IPS DF 4.7 (cell line): ENCODE data around the gene ST6GALNAC4.
"Not testable (repeated sequence)": the region's sequence is repeated elsewhere in the genome, so short reads cannot be mapped to it uniquely, and the experiment has no call there.

Experiments used
- DNase-seq: peaks from one replicate; pipeline ENCODE4 v3.0.0-alpha.2; 2013; ENCODE audit warnings: low spot score; ENCODE audit errors: extremely low read depth

The ST6GALNAC4 gene

GRCh38 chr9:127886401-127886972, 30.4 kb downstream of the ST6GALNAC4 start:
- DNase-seq = no peak

DNA sequence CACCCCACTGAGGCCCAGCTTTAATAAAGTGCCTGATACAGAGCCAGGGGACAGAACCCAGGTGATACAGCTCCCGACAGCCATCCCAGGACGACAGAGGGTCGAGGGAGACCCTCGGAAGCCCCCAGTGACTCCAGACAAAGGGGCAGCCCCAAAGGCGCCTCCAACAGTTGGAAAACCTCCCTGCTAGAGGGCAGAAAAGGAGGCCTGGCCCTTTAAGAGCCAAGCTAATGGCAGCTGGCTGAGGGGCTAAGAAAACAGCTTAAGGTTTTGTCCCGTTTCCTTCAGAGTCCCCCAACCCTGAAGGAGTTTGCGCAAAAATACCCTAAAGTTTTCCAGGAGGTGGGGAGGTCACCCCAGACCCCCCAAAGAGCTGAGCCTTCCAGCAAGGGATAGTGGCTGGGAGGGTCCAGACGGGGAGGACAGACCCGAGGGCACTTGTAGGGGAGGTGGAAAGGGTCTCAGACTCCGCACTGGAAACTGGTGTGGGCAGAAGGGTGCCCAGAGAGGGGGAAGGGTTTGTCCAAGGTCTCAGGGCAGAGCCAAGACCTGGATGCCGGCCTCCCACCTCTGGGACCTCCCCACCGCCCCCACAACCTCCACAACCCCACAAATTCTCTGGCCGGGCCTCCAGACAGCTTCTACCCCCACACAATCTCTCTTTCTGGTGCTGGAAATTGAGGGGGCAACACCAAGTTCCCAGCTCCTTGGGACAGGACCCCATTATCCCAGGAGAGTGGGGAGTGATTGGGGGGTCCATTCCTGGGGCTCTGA, 31.1 kb downstream of the ST6GALNAC4 start:
- DNase-seq = no peak

GRCh38 chr9:127884976-127885490, 31.8 kb downstream of the ST6GALNAC4 start:
- no peak for DNase-seq

GRCh38 chr9:127884427-127884911, 32.4 kb downstream of the ST6GALNAC4 start:
- DNase-seq = no peak

DNA sequence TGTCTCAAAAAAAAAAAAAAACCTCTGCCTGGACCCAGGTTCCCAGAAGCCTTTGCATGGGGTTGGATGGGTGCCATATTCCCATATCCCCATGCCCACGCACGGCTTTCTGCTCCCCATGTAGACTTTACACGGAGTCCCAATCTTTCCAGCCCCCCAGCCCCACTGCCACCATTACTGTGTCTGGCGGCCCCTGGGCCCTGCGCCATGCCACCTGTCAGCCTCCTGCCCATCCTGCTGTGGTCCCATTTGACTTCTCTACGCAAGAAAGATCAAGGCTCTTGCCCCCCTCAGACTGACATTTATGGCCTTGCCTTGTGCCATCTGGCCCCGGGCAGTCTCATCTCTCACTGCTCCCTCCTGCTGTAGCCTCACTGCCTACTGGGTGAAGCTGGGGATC, 32.9 kb downstream of the ST6GALNAC4 start:
- no peak for DNase-seq

GRCh38 chr9:127881715-127882114, 35.1 kb downstream of the ST6GALNAC4 start:
- not testable (repeated sequence) for DNase-seq

DNA sequence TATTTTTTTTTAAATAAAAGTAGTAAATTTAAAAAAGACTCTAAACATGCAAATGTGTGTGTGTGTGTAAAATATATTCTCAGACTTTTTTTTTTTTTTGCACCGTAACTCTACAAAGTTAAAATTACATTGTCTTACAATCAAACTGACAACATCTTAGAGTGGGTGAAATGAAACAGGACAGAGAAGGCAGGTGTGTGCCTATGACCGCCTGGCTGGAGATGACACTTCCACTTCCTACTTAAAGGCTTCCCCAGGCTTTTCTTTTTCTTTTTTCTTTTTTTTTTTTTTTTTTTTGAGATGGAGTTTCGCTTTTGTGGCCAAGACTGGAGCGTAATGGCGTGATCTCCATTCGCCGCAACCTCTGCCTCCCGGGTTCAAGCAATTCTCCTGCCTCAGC, 36.7 kb downstream of the ST6GALNAC4 start:
- no peak for DNase-seq

DNA sequence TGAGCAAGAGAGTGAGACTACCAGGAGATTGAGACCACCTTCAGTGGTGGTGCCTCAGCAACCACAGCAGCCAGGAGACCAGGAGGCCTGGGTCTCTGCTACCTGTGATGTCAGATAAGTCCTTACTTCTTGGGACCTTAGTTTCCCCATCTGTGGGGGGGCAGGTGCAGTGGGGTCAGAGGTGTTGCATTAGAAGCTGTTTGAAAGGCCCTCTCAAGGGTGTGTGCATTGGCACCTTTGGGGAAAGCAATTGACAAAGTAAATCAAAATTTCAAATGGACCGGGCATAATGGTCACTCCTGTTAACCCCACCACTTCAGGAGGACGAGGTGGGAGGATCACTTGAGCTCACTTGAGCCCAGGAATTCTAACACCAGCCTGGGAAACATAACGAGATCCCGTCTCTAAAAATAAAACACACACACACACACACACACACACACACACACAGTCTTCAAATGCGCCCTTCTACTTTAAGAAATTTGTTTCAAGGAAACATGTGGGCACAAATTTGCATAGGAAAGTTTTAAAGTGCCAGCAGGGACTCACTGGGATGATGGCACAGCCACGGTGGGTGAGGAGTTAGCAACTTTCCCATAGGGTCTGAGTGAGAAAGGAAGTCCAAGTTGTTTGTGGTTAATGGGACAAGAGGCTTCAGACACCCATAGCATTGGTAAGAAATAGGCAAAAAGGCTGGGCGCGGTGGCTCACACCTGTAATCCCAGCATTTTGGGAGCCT, 38.0 kb downstream of the ST6GALNAC4 start:
- DNase-seq = no peak

DNA sequence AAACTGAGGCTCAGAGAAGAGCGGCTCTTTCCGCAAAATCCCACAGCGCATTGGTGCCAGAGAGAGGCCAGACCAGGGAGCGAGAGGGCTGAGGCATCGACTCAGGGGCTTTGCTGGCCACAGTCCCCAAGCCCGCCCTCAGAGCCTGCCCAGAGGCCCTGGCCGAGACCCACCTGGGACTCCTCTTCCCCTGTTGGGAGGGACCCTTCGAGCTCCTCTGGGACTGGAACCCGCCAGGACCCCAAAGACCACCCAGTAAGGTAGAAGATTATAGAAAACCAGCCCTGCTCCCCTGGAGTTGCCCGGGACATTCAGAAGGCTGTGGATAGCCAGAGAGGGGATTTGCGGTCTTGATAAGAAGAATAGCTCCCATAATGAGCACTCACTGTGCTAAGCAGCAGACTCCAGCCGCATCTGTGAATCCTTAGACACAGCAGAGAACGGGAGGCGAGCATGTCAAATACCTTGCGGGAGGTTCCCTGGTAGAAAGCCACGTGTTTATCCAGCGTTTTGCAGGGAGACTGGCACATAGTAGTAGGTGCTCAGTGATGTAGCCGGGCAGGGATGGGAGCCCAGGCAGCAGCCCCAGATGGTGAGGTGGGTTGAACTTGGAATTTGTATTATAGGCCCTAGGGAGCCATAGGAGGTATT, 38.7 kb downstream of the ST6GALNAC4 start:
- DNase-seq = no peak

- no peak for DNase-seq
Measured at GRCh38 chr9:127877566-127877998, 39.3 kb downstream of the ST6GALNAC4 start, which contains the start of gene AK1. Gene AK1 (minus strand): TSS chr9:127877675. CDS start chr9:127874617, 3,058 bp downstream.

GRCh38 chr9:127876764-127877562, 39.9 kb downstream of the ST6GALNAC4 start:
- no peak for DNase-seq

DNA sequence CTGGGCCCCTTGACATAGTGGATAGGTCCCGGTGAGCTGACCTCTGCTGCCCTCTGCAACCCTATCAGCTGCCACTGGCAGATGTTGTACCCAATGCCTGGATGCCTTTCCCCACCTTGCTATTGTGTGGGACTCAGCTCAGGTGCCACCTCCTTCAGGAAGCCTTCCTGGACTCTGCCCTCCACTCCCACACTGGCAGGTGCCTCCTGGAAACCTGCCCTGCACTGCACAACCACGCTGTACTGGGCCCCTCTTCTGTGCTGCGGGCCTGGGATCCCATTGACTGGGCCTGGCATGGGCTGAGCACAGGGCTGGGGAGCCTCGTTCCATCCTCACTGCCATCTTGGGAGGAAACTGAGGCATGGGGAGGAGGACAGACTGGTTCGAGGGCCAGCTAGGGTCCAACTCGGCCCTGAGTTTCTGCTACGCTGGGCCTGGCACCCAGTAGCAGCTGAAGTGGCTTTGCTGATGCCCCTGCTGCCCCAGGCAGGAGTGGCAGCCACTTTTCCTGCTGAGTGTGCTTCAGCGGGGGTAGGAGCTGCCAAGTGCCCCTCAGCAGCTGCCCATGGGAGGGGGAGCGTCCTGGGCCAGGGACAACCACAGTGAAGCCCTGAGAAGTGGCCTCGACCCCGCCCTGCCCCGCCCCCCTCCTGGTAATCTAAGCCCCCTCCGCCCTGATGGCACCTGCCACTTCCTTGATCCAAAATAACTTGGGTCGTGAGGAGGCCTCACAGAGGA, 40.6 kb downstream of the ST6GALNAC4 start:
- no peak for DNase-seq

DNA sequence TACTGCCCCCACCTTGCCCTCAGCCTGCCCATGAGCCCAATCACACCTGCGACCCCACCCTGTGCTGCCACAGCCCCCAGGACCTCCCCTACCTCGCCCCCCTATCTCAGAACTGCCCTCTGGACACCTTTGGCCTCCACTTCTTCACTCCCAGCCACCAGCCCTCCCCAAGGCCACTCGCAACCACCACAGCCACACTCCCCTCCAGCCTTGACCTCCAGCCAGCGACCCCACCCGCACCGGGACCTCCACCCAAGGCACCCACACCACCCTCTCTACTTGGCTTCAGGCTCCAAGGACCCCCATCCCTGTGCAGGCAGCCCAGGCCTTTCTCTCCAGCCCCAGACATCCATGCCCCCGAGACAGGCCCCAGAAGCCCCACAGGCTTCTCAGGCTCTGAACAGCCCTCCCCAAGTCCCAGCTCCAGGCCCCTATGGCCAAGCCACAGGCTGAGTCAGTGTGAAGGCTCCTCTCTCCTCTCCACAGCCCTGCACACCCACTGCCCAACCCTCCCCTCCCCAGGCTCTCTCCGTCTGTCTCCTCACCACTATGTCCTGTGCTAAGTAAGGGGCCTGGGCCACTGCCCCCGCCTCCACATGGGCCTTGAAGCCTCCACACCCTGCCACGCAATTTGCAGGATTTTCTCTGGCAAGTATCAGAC, 41.4 kb downstream of the ST6GALNAC4 start:
- DNase-seq = no peak

DNA sequence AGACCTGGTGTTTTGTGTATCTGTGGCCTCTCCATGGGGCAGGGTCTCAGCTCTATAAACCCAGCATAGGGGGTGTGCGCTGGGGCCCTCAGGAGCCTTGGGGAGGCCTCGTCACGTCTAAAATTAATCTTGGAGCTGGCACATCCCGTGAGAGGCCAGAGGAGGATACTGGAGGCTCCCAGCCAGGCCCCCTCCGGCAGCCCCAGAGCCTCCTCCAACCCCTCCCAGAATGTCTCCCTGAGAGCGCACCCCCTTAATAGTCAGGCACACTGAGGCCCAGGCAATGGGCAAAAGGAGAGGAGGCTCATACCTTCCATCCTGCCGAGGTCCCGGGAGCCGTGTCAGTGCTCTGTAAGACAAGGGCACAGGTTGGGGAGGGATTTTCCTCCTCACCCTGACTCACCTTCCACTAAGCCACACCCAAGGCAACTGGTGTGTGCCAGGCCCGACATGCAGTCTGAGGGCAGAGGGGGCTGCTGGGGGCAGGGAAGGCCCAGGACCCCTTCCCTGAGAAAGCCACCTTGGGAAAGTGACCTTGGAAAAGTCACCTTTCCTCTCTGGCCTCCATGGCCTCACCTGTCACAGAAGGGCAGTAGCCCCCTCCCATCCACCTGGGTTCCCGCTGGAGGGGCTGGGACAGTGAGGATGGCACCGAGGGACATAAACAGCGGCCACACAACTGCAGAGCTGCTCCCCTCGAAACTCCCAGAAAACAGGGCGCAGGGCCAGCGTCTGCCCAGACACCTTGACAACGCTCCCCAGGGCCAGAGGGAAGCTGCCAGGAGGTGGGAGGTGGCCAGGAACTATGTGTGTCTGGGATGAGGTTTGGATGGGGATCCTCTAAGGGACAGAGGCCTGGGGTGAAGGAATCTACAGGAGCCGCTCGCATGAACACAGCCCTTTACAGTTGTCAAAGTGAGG, 42.3 kb downstream of the ST6GALNAC4 start:
- DNase-seq = no peak

DNA sequence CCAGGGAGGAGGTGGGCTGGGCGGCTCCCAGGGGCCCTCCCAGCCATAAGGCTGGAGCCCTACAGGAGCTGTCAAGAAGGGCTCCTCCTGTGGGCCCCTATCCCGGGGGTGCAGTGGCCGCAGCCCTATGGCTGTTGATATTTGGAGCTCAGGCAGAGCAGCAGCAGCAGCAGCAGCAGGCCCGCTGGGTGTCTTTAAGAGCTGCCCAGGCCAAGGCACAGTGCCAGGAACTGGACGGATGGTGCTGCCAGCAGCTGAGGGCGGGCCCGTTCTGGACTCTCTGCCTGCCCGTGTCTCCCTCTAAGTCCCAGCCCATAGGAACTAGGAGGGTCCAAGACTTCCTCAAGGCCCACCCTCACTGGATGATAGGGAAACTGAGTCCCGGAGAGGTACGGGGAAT, 43.0 kb downstream of the ST6GALNAC4 start:
- DNase-seq = no peak

DNA sequence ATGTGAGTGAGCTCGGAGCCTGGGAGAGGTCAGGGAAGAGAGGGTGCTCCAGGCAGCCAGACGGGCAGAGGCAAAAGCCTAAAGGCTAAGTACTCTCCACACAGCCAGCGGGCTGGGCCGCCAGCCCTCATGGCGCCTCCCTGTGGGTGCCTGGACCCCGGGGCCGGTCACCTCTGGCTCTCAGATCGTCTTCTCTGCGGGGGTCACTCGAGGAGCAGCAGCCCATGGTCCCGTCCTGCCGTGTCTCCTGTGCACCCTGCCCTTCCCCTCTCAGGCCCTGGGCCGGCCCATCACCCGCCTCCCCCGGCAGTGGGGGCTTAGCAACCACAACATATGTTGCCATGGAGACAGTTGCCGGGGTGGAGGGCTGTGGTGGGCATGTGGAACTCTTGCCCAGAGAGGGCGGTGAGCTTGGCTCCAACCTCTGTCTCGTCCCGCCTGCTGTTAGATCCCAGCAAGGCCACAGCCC, 43.6 kb downstream of the ST6GALNAC4 start:
- DNase-seq = no peak

DNA sequence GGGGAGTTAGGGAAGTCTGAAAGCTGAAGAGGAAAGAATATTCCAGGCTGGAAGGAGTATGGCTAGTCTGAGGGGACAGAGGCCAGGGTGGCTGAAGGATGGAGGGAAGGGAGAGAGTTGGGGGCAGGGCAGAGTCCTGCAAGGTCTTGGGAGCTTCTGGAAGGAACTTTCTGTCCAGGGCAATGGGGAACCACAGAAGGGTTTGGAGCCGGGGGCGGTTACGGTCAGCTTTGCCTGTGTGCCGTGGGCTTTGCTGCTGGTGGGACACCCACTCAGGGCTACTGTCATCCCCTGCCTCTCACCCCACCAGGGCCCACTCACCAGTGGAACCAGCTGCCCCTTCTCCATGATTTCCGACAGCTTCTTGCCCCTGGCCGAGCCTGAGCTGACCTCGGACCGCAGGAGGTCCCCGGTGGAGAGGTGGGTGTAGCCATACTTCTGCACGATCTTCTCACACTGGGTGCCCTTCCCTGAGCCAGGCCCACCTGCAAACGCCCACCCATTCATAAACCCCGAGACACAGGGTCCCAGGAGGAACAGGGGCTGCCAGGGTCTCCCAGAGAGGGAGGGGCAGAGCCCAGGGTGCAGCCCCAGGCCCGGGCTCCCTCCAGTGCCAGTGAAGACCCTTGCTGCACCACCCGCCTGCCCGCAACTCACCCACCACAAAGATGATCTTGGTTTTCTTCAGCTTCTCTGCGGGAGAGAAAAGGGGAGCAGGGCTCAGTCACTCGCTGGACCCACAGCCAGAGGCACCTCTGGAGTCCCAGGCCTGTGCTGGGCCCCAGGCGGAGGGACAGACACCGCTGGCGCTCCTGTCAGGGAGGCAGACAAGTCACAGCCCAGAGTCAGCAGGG, 44.2 kb downstream of the ST6GALNAC4 start:
- no peak for DNase-seq
